IMR-90 (cell line): ENCODE results near the gene MEGF9. TPM values are rescaled to one million over a fixed set of nuclear protein-coding genes. Genes with fewer than 3 reads are reported as not detected.

Experiments used
- ATAC-seq: fragments of 200-7000 bp; cut with Tn5 transposase; 2 replicates; pipeline ENCODE4 v1.9.1; 2020; ENCODE audit warnings: low read depth, mild to moderate bottlenecking, moderate library complexity
- BruUV-seq: library from RNA; stranded (reverse); fragments of 400-500 nt; replicated peaks from 2 replicates; lab custom pipeline; 2021; lab: Mats Ljungman, UMichigan
- CTCF ChIA-PET: fragments of 300-600 bp; formaldehyde crosslinking; extraction: SDS; loops from one replicate; lab custom pipeline; 2021; ENCODE audit warnings: antibody characterized with exemption; lab: Yijun Ruan, JAX
- POLR2A ChIA-PET: fragments of 300-600 bp; sonication (Branson Sonifier 250); formaldehyde crosslinking; loops from one replicate; lab custom pipeline; 2022; ENCODE audit warnings: antibody characterized with exemption; ENCODE audit not compliant: unreplicated experiment; lab: Charles Lee
- DNase-seq: peaks from one replicate; pipeline ENCODE4 v3.0.0; 2013
- H2AFZ ChIP-seq: replicated peaks from 2 replicates; pipeline ENCODE3; 2013; ENCODE audit warnings: low read length, mild to moderate bottlenecking; ENCODE audit not compliant: poor library complexity
- H2AK5ac ChIP-seq: 2 replicates; pipeline ENCODE4 v1.6.1; 2013; ENCODE audit warnings: low read depth, low read length, inconsistent platforms
- H2AK9ac ChIP-seq: replicated peaks from 2 replicates; pipeline ENCODE3; 2013; ENCODE audit warnings: mild to moderate bottlenecking, low read depth, low read length, moderate library complexity; ENCODE audit not compliant: poor library complexity
- H2BK120ac ChIP-seq: 2 replicates; pipeline ENCODE4 v1.6.1; 2013; ENCODE audit warnings: low read depth, low read length, inconsistent platforms
- H2BK15ac ChIP-seq: 3 replicates; pipeline ENCODE4 v1.6.1; 2013; ENCODE audit warnings: low read depth, low read length, inconsistent platforms
- H2BK20ac ChIP-seq: 2 replicates; pipeline ENCODE4 v1.6.1; 2013; ENCODE audit warnings: low read depth, mild to moderate bottlenecking, inconsistent platforms, low read length, moderate library complexity
- H2BK5ac ChIP-seq: 2 replicates; pipeline ENCODE4 v1.6.1; 2013; ENCODE audit warnings: mild to moderate bottlenecking, low read depth, low read length, inconsistent platforms; ENCODE audit not compliant: poor library complexity, severe bottlenecking
- H3K14ac ChIP-seq: replicated peaks from 2 replicates; pipeline ENCODE4 v1.6.1; 2013; ENCODE audit warnings: low read depth, low read length, inconsistent platforms
- H3K18ac ChIP-seq: 2 replicates; pipeline ENCODE4 v1.6.1; 2013; ENCODE audit warnings: low read depth, low read length, control low read depth
- H3K23ac ChIP-seq: 2 replicates; pipeline ENCODE4 v1.6.1; 2013; ENCODE audit warnings: low read depth, low read length, inconsistent platforms
- H3K27ac ChIP-seq: 2 replicates; pipeline ENCODE4 v1.5.1; 2013; ENCODE audit warnings: mild to moderate bottlenecking, control low read depth, low read length; ENCODE audit not compliant: insufficient read depth
- H3K27me3 ChIP-seq: 2 replicates; pipeline ENCODE4 v1.6.1; 2013; ENCODE audit warnings: low read length; ENCODE audit not compliant: control insufficient read depth, insufficient read depth
- H3K36me3 ChIP-seq: 2 replicates; pipeline ENCODE4 v1.6.1; 2013; ENCODE audit warnings: low read length, mixed read lengths; ENCODE audit not compliant: control insufficient read depth, insufficient read depth
- H3K4ac ChIP-seq: 2 replicates; pipeline ENCODE4 v1.6.1; 2013; ENCODE audit warnings: low read depth, low read length, inconsistent platforms
- H3K4me1 ChIP-seq: 2 replicates; pipeline ENCODE4 v1.6.1; 2013; ENCODE audit warnings: low read length, mixed read lengths; ENCODE audit not compliant: control insufficient read depth, insufficient read depth
- H3K4me2 ChIP-seq: 2 replicates; pipeline ENCODE4 v1.6.1; 2013; ENCODE audit warnings: low read depth, mild to moderate bottlenecking, control low read depth, low read length, moderate library complexity
- H3K4me3 ChIP-seq: 2 replicates; pipeline ENCODE4 v1.5.1; 2013; ENCODE audit warnings: low read depth, mild to moderate bottlenecking, control low read depth, low read length, moderate library complexity; ENCODE audit not compliant: insufficient read depth
- H3K56ac ChIP-seq: 2 replicates; pipeline ENCODE4 v1.6.1; 2013; ENCODE audit warnings: low read length, inconsistent platforms; ENCODE audit not compliant: insufficient read depth; ENCODE audit errors: extremely low read depth
- H3K79me1 ChIP-seq, 2 experiments: 2 replicates each; pipeline ENCODE4 v1.6.1; 2013; ENCODE audit warnings: low read length in 2 of 2, inconsistent platforms in 1 of 2, low read depth in 1 of 2
- H3K9ac ChIP-seq: 2 replicates; pipeline ENCODE4 v1.6.1; 2013; ENCODE audit warnings: low read depth, low read length, control low read depth
- H3K9me1 ChIP-seq: 2 replicates; pipeline ENCODE4 v1.6.1; 2013; ENCODE audit warnings: low read length, inconsistent platforms; ENCODE audit not compliant: insufficient read depth
- H3K9me3 ChIP-seq: 2 replicates; pipeline ENCODE4 v1.6.1; 2013; ENCODE audit warnings: low read length; ENCODE audit not compliant: control insufficient read depth, insufficient read depth
- H4K20me1 ChIP-seq: 2 replicates; pipeline ENCODE4 v1.6.1; 2013; ENCODE audit warnings: low read length, inconsistent platforms; ENCODE audit not compliant: insufficient read depth
- H4K5ac ChIP-seq: 2 replicates; pipeline ENCODE4 v1.6.1; 2013; ENCODE audit warnings: mild to moderate bottlenecking, low read depth, low read length, control low read depth
- H4K8ac ChIP-seq, 2 experiments: 2 replicates each; pipeline ENCODE4 v1.6.1; 2013; ENCODE audit warnings: low read depth in 2 of 2, low read length in 2 of 2, control low read depth in 1 of 2, inconsistent platforms in 1 of 2
- H4K91ac ChIP-seq: 2 replicates; pipeline ENCODE4 v1.6.1; 2013; ENCODE audit warnings: low read depth, low read length, inconsistent platforms; ENCODE audit not compliant: insufficient read depth
- MAFK ChIP-seq: IDR thresholded peaks from 2 replicates; pipeline ENCODE4 v1.6.1; 2012; ENCODE audit warnings: low read depth, low read length, improper control_type of control experiment
- MAZ ChIP-seq: IDR thresholded peaks from 2 replicates; pipeline ENCODE4 v1.6.1; 2012; ENCODE audit warnings: low read depth, mild to moderate bottlenecking, low read length, improper control_type of control experiment, moderate library complexity, borderline replicate concordance
- MXI1 ChIP-seq: IDR thresholded peaks from 2 replicates; pipeline ENCODE4 v1.6.1; 2012; ENCODE audit warnings: low read depth, mild to moderate bottlenecking, low read length, moderate library complexity, borderline replicate concordance
- NFE2L2 ChIP-seq: fragments of 150-350 bp; IDR thresholded peaks from 2 replicates; pipeline ENCODE4 v1.6.1; 2016; ENCODE audit warnings: low read depth, mild to moderate bottlenecking, low read length
- POLR2A ChIP-seq: IDR thresholded peaks from 2 replicates; pipeline ENCODE4 v1.6.1; 2012; ENCODE audit warnings: mild to moderate bottlenecking, low read depth, low read length
- USF2 ChIP-seq: fragments of 150-350 bp; IDR thresholded peaks from 2 replicates; pipeline ENCODE4 v1.6.1; 2017; ENCODE audit warnings: mild to moderate bottlenecking, antibody characterized with exemption, low read length, low read depth
- WGBS, 2 experiments: methylation state at CpG; one replicate each; pipeline versions ENCODE4 v1.1.5 to v1.1.7; 2013; ENCODE audit warnings: missing lambda C conversion rate in 2 of 2; ENCODE audit not compliant: insufficient read length in 1 of 2; ENCODE audit errors: extremely low coverage in 2 of 2; 5-methylcytosine and 5-hydroxymethylcytosine counted together
- dilution Hi-C: fragments of 300-500 bp; cut with HindIII; formaldehyde crosslinking; loops from one replicate; pipeline ENCODE4 v1.14.3; 2018; ENCODE audit warnings: low sequenced_read_pairs; ENCODE audit not compliant: unreplicated experiment
- in situ Hi-C: fragments of 300-500 bp; cut with MboI; formaldehyde crosslinking; loops from 3 replicates; pipeline ENCODE4 v1.14.3; 2019; ENCODE audit warnings: low sequenced_read_pairs, inconsistent platforms, mixed read lengths
- intact Hi-C: fragments of 100-400 bp; cut with micrococcal nuclease; formaldehyde crosslinking; loops from 2 replicates; pipeline ENCODE4 v1.10.0; 2022
- polyA plus RNA-seq, 3 experiments: library from polyadenylated mRNA; depleted of rRNA; stranded (reverse); fragments of >200 nt; gene quantifications; 2 replicates each; pipeline ENCODE4 v1.2.3, GENCODE V29; 2012; ENCODE audit warnings: low replicate concordance in 1 of 3
- total RNA-seq: library from RNA; depleted of rRNA; stranded (reverse); fragments of >200 nt; gene quantifications from 2 replicates; pipeline ENCODE4 v1.2.3, GENCODE V29; 2012

MEGF9 gene
- total and polyA plus RNA-seq, 2 of the 4 experiments (the other 2 are of a cell fraction): 3.4 TPM

- peak; percentile 39 for TF ChIP-seq USF2
- TF ChIP-seq MXI1: no peak
- TF ChIP-seq POLR2A: peak; percentile 63; the same call in 1 of the 2 replicates
- TF ChIP-seq NFE2L2: no peak
- TF ChIP-seq MAFK: no peak
- peak; percentile 69; the same call in 1 of the 2 replicates for TF ChIP-seq MAZ
- peak within 1 kb of the TSS; percentile 20 for H3K56ac ChIP-seq
- peak within 1 kb of the TSS; percentile 72 for H3K4ac ChIP-seq
- peak within 1 kb of the TSS; percentile 88 for H3K4me2 ChIP-seq
- peaks cover 17 to 35% of the 10 kb centered on the region in 2 experiments for H3K79me1 ChIP-seq
- DNase-seq (peak; percentile 98), ATAC-seq (peak; percentile 98)
- no peaks in the 10 kb centered on the region for H3K36me3 ChIP-seq
- CTCF ChIA-PET: no interaction called here
- H2AK5ac ChIP-seq: peak within 1 kb of the TSS; percentile 49
- H3K23ac ChIP-seq: peak within 1 kb of the TSS; percentile 63
- peak within 1 kb of the TSS; percentile 84 for H2BK120ac ChIP-seq
- H3K18ac ChIP-seq: peak within 1 kb of the TSS; percentile 29; the same call in 1 of the 2 replicates
- H2AFZ ChIP-seq: peak within 1 kb of the TSS; percentile 91
- H4K91ac ChIP-seq: peak within 1 kb of the TSS; percentile 80
- WGBS, 2 experiments: 18% methylated on average over 11 of the region's 33 CpGs; no CpG with 5 or more reads in 1 of the 2 experiments
- peak within 1 kb of the TSS; percentile 65 for H3K27ac ChIP-seq
- dilution Hi-C loops (no loop called here), intact Hi-C loops (no loop called here), in situ Hi-C loops (no loop called here)
- peak within 1 kb of the TSS; percentile 62; the same call in 1 of the 3 replicates for H2BK15ac ChIP-seq
- peak within 1 kb of the TSS; percentile 58 for H2BK5ac ChIP-seq
- H3K9me1 ChIP-seq: peaks cover 12% of the 10 kb centered on the region
- no peaks in the 10 kb centered on the region for H4K20me1 ChIP-seq
- H3K4me1 ChIP-seq: peaks cover 6% of the 10 kb centered on the region
- peak within 1 kb of the TSS; percentile 72 for H3K4me3 ChIP-seq
- H3K9me3 ChIP-seq: no peaks in the 10 kb centered on the region
- H2BK20ac ChIP-seq: peak within 1 kb of the TSS; percentile 47
- H3K9ac ChIP-seq: peak within 1 kb of the TSS; percentile 60
- peak within 1 kb of the TSS; percentile 94 for H4K5ac ChIP-seq
- peak within 1 kb of the TSS; percentile 89 for H2AK9ac ChIP-seq
- BruUV-seq: no TSS peak
- H3K27me3 ChIP-seq: no peaks in the 10 kb centered on the region
- peak within 1 kb of the TSS; percentile 79 for H3K14ac ChIP-seq
- POLR2A ChIA-PET: interaction anchor here (0.6 kb wide), 2 partner anchors 41 to 44 kb away, joined by 8 to 10 read pairs; no protein-coding TSS in a partner anchor
- H4K8ac ChIP-seq: peak within 1 kb of the TSS; percentile 99
These were observed 134.0 kb downstream of the MEGF9 start, which contains the start of gene CDK5RAP2 for GRCh38 chr9:120580051-120580896. Gene CDK5RAP2 (minus strand): TSS chr9:120580167. CDS start chr9:120579978, 189 bp downstream.
